ENCODE measurements around the gene RAD21L1. TPM values are rescaled to one million over a fixed set of nuclear protein-coding genes. Genes with fewer than 3 reads are reported as not detected.
A peak's percentile ranks its signal among the peaks of the same experiment; 100 is the strongest.

RAD21L1 gene
- total RNA-seq, 2 experiments from 2014 or later, result 0.27 TPM; not detected in 1

DNA sequence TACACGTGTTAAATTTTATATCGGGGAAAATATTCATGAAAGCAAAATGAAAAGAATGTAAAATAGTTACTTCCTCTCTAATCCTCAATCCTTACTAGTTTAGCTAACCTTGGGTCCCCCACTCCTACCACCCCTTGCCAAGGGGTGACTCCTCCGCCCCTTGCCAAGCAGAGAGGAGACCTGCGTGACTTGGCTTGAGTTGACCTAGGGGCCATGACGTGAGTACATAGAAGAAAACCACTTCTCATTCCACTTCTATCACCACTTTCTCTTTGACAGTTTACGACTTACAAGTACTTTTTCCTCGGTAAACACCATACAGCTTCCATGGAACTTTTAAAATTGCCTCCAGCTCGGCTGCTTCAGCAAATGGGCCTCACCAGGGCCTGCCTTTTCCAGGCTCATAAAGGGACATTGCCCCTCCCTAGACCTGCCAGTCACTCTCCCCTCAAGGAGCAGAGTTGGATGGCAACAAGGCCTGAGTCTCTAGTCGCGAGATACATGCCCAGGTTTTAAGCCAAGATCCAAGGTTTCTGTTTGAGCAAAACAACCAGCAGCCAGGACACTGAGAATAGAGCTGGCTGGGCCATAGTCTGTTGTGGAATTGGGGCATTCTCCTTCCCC is 73.2 kb downstream of the RAD21L1 start:
- ChIA-PET CTCF (interaction anchor here (0.7 to 1.8 kb wide), 4 partner anchors 9 to 140 kb away, joined by 3 to 5 read pairs (median 4); no protein-coding TSS in a partner anchor), POLR2A (no interaction called here)
- Mint-ChIP-seq H3K27me3 (no peaks in the 10 kb centered on the region), H3K36me3 (ENCODE audit: low read depth) (peaks cover 9% of the 10 kb centered on the region), H3K4me3 (no peak overlapping the region), H3K9me3 (no peaks in the 10 kb centered on the region), H3K27ac (peak overlapping the region; percentile 3), H3K4me1 (peaks cover 33% of the 10 kb centered on the region)
- DNase-seq, result no peak

DNA sequence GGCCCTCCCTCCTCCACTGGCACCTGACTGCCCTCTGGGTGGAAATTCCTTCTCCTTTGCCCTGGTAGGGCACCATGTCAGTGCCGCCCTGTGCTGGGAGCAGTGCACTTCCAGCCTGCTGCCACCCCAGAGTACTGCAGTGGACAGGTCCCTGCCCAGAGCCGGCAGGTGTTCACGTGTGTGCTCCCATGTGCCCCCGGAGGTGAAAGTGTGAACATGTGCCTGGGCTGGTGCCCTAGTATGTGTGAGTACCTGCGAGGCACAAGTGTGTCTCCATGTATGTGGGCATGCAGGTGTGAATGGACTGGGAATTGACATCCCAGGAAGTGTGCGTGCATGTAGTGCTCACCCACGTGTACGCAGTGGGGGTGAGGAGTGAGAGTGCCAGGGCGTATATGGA is 73.7 kb downstream of the RAD21L1 start:
- peak overlapping the region; percentile 72 for H3K27ac Mint-ChIP-seq
- H3K4me1 Mint-ChIP-seq, result peaks cover 33% of the 10 kb centered on the region
- ChIA-PET POLR2A (no interaction called here), CTCF (interaction anchor here (0.6 to 1.9 kb wide), 2 partner anchors 16 to 908 kb away, joined by 3 to 5 read pairs; no protein-coding TSS in a partner anchor)
- DNase-seq, result peak; percentile 36
- peak overlapping the region; percentile 18 for H3K4me3 Mint-ChIP-seq
- peaks cover 9% of the 10 kb centered on the region for H3K36me3 Mint-ChIP-seq (ENCODE audit: low read depth)
- H3K27me3 Mint-ChIP-seq, result no peaks in the 10 kb centered on the region
- no peaks in the 10 kb centered on the region for H3K9me3 Mint-ChIP-seq

DNA sequence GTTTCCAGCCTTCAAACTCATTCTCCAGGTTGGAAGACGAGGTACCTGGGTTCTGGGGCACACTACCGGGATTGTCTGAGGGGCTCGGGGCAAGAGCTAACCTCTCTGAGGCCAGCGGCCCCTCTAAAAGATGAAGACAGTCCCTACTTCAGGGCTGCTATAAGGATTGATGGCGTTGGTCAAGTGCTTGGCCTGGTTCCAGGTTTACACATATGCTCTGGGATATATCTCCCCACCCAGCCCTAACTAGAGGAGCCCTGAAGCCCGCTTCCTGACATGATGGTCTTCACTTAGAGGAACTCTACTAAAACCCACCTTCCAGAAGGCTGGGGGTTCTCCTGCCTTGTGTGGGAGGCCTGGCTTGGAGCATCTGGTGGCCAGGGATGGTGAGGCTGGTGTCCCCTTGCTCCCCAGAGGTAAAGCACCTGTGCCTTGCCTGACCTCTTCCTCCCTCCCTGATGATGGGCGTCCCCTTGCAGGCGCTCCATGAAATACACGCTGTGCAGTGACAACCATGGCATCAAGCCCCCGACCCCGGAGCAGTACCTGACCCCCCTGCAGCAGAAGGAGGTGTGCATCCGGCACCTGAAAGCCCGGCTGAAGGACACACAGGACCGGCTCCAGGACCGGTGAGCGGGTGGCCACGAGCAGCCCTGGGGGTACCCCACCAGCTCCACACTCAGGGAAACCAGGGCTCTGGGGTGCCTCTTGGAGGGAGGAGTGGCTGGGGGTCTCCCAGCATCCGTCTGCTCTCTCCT is 74.4 kb downstream of the RAD21L1 start:
- Mint-ChIP-seq H3K27me3 (no peaks in the 10 kb centered on the region), H3K36me3 (ENCODE audit: low read depth) (peaks cover 9% of the 10 kb centered on the region), H3K9me3 (no peaks in the 10 kb centered on the region), H3K4me3 (peak overlapping the region; percentile 67), H3K27ac (peak overlapping the region; percentile 94), H3K4me1 (peaks cover 33% of the 10 kb centered on the region)
- ChIA-PET POLR2A (no interaction called here), CTCF (interaction anchor here (0.6 to 1.9 kb wide), 6 partner anchors 10 to 907 kb away, joined by 3 to 5 read pairs (median 3); no protein-coding TSS in a partner anchor)
- DNase-seq, result no peak

DNA sequence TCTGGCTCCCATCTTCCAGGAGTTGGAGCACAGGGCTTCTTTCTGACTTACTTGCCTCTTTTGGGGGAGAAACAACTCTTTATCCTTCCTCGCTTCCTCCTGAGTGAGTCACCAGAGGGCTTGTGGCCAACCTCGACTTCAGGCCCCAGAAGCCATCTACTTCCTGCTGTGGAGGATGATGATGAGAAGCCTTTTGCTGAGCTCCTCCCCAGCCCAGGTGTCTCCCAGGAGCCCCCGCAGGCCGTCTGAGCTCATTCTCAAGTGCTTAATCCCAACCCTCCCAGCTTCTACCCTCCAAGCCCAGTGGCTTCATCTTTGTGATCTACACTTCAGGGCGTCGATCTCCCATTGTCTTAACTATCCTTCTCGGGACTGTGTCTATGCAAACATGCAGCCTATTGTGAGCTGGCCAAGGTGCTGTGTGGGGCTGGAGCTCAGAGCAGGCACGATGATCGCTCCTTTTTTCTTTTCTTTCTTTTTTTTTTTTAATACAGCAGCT is 75.2 kb downstream of the RAD21L1 start:
- Mint-ChIP-seq H3K9me3 (no peaks in the 10 kb centered on the region), H3K27ac (peak overlapping the region; percentile 94)
- POLR2A ChIA-PET, result interaction anchor here (0.7 kb wide), 1 partner anchor 1170 kb away, joined by 3 read pairs; no protein-coding TSS in a partner anchor

DNA sequence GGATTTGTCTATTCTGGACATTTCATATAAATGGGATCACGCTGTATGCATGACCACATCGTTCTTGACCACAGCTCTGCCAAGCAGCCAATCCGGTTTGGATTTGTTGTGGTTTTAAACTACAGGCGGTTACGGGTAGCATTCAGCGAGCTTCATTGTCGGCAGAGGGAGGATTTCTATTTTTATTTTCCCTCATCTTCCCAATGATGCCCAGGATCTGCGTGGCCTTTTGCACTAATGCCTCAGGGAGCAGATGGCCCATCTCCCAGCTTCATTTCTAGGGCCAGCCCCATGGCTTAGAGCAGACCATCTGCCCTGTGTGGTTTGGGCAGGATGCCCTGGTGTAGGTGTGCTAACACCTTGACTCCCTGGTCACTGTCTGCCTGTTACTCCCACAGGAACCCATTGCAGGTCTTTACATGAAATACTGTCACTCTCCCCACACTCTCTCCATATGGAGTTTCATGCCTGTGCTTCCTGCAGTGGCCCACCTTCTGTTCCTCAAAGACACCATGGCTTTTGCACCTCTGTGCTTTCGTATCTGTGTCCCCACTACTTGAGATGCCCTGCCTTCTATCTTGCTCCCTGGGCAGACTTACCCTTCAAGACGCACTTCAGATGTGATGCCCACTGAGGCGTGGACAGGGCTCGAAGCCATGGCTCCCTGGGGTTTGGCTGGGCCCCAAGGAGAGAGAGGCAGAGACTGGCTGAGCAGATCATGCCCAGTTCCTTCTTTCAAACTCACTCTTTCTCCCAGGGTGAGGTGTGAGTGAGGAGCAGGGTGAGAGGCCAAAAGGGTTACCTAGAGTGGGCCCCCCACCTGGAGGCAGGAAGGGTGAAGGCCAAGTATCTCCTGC is 77.1 kb downstream of the RAD21L1 start:
- Mint-ChIP-seq H3K4me1 (peaks cover 31% of the 10 kb centered on the region), H3K36me3 (ENCODE audit: low read depth) (peaks cover 12% of the 10 kb centered on the region), H3K9me3 (no peaks in the 10 kb centered on the region), H3K27me3 (no peaks in the 10 kb centered on the region), H3K27ac (no peak overlapping the region), H3K4me3 (no peak overlapping the region)
- POLR2A ChIA-PET, result no interaction called here
- CTCF ChIA-PET, result no interaction called here
- DNase-seq, result no peak

More for the DNA sequence above, 75.2 kb downstream of the RAD21L1 start:
- DNase-seq, result peak; percentile 74
- CTCF ChIA-PET, result interaction anchor here (0.6 to 1.9 kb wide), 8 partner anchors 9 to 140 kb away, joined by 3 to 5 read pairs (median 3); no protein-coding TSS in a partner anchor
- Mint-ChIP-seq H3K4me3 (peak overlapping the region; percentile 67), H3K4me1 (peaks cover 33% of the 10 kb centered on the region), H3K36me3 (ENCODE audit: low read depth) (peaks cover 12% of the 10 kb centered on the region), H3K27me3 (no peaks in the 10 kb centered on the region)

DNA sequence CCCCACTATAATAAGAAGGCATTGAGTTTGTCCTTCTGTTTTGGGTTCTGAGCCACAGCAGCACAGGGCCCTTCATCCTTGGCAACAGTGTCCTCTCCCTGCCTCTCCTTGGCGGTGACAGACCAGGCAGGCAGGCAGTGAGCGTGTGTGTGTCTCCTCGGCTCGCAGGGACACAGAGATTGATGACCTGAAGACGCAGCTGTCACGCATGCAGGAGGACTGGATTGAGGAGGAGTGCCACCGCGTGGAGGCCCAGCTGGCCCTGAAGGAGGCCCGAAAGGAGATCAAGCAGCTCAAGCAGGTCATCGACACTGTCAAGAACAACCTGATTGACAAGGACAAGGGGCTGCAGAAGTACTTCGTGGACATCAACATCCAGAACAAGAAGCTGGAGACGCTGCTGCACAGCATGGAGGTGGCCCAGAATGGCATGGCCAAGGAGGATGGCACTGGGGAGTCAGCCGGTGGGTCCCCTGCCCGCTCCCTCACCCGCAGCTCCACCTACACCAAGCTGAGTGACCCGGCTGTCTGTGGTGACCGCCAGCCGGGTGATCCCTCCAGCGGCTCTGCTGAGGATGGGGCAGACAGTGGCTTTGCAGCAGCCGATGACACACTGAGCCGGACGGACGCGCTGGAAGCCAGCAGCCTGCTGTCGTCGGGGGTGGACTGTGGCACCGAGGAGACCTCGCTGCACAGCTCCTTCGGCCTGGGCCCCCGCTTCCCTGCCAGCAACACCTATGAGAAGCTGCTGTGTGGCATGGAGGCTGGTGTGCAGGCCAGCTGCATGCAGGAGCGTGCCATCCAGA is 79.1 kb downstream of the RAD21L1 start:
- Mint-ChIP-seq H3K36me3 (ENCODE audit: low read depth) (peaks cover 6% of the 10 kb centered on the region), H3K4me1 (peaks cover 19% of the 10 kb centered on the region), H3K4me3 (no peak overlapping the region), H3K27ac (peak overlapping the region; percentile 31), H3K27me3 (no peaks in the 10 kb centered on the region), H3K9me3 (no peaks in the 10 kb centered on the region)
- no peak for DNase-seq
- POLR2A ChIA-PET, result no interaction called here
- CTCF ChIA-PET, result interaction anchor here (0.6 to 1.1 kb wide), 2 partner anchors 8 to 184 kb away, joined by 5 read pairs; no protein-coding TSS in a partner anchor

Other genes starting within 250 kb of the RAD21L1 start
- under 1 TPM in 1 of 2 experiments, not detected in 1; 0.10 TPM for gene RSPO4, start 223.7 kb upstream of the RAD21L1 start, total RNA-seq
- gene PSMF1, start 107.4 kb upstream of the RAD21L1 start, total RNA-seq, result 100 to 1,000 TPM; 127 to 143 TPM
- under 1 TPM in 1 of 2 experiments, not detected in 1; 0.10 TPM for gene TMEM74B, start 41.1 kb upstream of the RAD21L1 start, total RNA-seq
- not detected for gene C20orf202, start 22.6 kb upstream of the RAD21L1 start, total RNA-seq
- gene SNPH, start 40.2 kb downstream of the RAD21L1 start, total RNA-seq, result 1 to 10 TPM; 7.3 to 8.4 TPM
- gene SDCBP2, start 103.1 kb downstream of the RAD21L1 start, total RNA-seq, result 1 to 10 TPM; 1.4 to 2.2 TPM
- 100 to 1,000 TPM; 207 to 238 TPM for gene FKBP1A, start 167.0 kb downstream of the RAD21L1 start, total RNA-seq
- 10 to 100 TPM; 56.5 to 64.8 TPM for gene NSFL1C, start 240.8 kb downstream of the RAD21L1 start, total RNA-seq